Activated naive CD4-positive, alpha-beta T cell treated with Interleukin-2 at 50 U/mL for 16 hours (primary cell): ENCODE measurements around the gene ZNF300.
A peak's percentile ranks its signal among the peaks of the same experiment; 100 is the strongest.
"Not testable (repeated sequence)": the region's sequence is repeated elsewhere in the genome, so short reads cannot be mapped to it uniquely, and the experiment has no call there.

Experiments
- DNase-seq: peaks from one replicate; pipeline ENCODE4 v3.0.0-alpha.2; 2020

Gene ZNF300

GRCh38 chr5:150904479-150905311, at the start of gene ZNF300:
Gene ZNF300, minus strand, starts transcription at chr5:150904980. Its CDS starts 1,825 bp downstream, at chr5:150903155.
- peak; percentile 37 for DNase-seq

GRCh38 chr5:150948539-150948938, 43.8 kb upstream of the ZNF300 start:
- no peak for DNase-seq

GRCh38 chr5:150946351-150946905, 41.6 kb upstream of the ZNF300 start:
- no peak for DNase-seq

GRCh38 chr5:150945947-150946346, 41.2 kb upstream of the ZNF300 start:
- no peak for DNase-seq

GRCh38 chr5:150945486-150945885, 40.7 kb upstream of the ZNF300 start:
- DNase-seq, result no peak

GRCh38 chr5:150931368-150931965, 26.7 kb upstream of the ZNF300 start:
- no peak for DNase-seq

GRCh38 chr5:150918613-150919012, 13.8 kb upstream of the ZNF300 start:
- no peak for DNase-seq

- DNase-seq, result no peak
These were observed 7.6 kb upstream of the ZNF300 start for GRCh38 chr5:150912312-150912814.

GRCh38 chr5:150905312-150905683, 518 bp upstream of the ZNF300 start:
- no peak for DNase-seq

- DNase-seq, result no peak
These were observed 3.3 kb downstream of the ZNF300 start for GRCh38 chr5:150901446-150901845.

- DNase-seq, result no peak
These were observed 9.1 kb downstream of the ZNF300 start for GRCh38 chr5:150895431-150896428.

GRCh38 chr5:150879358-150879757, 25.4 kb downstream of the ZNF300 start:
- no peak for DNase-seq

GRCh38 chr5:150862070-150862469, 42.7 kb downstream of the ZNF300 start:
- DNase-seq, result no peak

GRCh38 chr5:150860246-150860821, 44.4 kb downstream of the ZNF300 start:
- DNase-seq, result no peak

GRCh38 chr5:150856700-150857099, 48.1 kb downstream of the ZNF300 start:
- not testable (repeated sequence) for DNase-seq

GRCh38 chr5:150853561-150853960, 51.2 kb downstream of the ZNF300 start:
- no peak for DNase-seq

- no peak for DNase-seq
These were observed 53.7 kb downstream of the ZNF300 start for GRCh38 chr5:150851039-150851438.

- DNase-seq, result no peak
These were observed 56.5 kb downstream of the ZNF300 start for GRCh38 chr5:150848271-150848670.

GRCh38 chr5:150847334-150847695, 57.5 kb downstream of the ZNF300 start:
- no peak for DNase-seq

GRCh38 chr5:150846654-150847333, 58.0 kb downstream of the ZNF300 start:
- DNase-seq, result peak; percentile 58

GRCh38 chr5:150846308-150846653, 58.5 kb downstream of the ZNF300 start, which contains the start of gene IRGM:
Gene IRGM, plus strand, starts transcription at chr5:150846521. Its CDS starts 1,603 bp downstream, at chr5:150848124.
- DNase-seq, result not testable (repeated sequence)
